Liver (tissue), 9 donors: ENCODE measurements around the gene DGKQ. TPM values are rescaled to one million over a fixed set of nuclear protein-coding genes. Genes with fewer than 3 reads are reported as not detected.

Source experiments
- DNase-seq: peaks from one replicate; pipeline ENCODE4 v3.0.0-alpha.2; 2017; ENCODE audit warnings: low spot score
- H3K27ac ChIP-seq, 2 donors: one replicate each; pipeline ENCODE4 v1.7.0; 2013; ENCODE audit warnings: inconsistent platforms in 2 of 2, low read length in 2 of 2, control low read depth in 1 of 2, low read depth in 1 of 2, mild to moderate bottlenecking in 1 of 2
- H3K27me3 ChIP-seq, 4 donors: one replicate each; pipeline versions ENCODE4 v1.6.1 to v1.7.0; 2013; ENCODE audit warnings: low read length in 3 of 4, inconsistent platforms in 1 of 4, mild to moderate bottlenecking in 1 of 4, moderate library complexity in 1 of 4; ENCODE audit not compliant: control insufficient read depth in 4 of 4, insufficient read depth in 4 of 4
- H3K36me3 ChIP-seq, 4 donors: one replicate each; pipeline versions ENCODE4 v1.6.1 to v1.7.0; 2013; ENCODE audit warnings: low read length in 3 of 4, mild to moderate bottlenecking in 3 of 4, low read depth in 1 of 4, moderate library complexity in 1 of 4; ENCODE audit not compliant: control insufficient read depth in 4 of 4, insufficient read depth in 3 of 4
- H3K4me1 ChIP-seq, 4 donors: one replicate each; pipeline versions ENCODE4 v1.6.1 to v1.7.0; 2013; ENCODE audit warnings: low read length in 3 of 4, mild to moderate bottlenecking in 3 of 4, moderate library complexity in 1 of 4; ENCODE audit not compliant: control insufficient read depth in 4 of 4, insufficient read depth in 4 of 4
- H3K4me3 ChIP-seq, 3 donors: one replicate each; pipeline versions ENCODE4 v1.6.1 to v1.7.0; 2013; ENCODE audit warnings: low read length in 3 of 3, control low read depth in 1 of 3, low read depth in 1 of 3, mild to moderate bottlenecking in 1 of 3
- H3K9ac ChIP-seq, 2 donors: one replicate each; pipeline ENCODE4 v1.7.0; 2013; ENCODE audit warnings: low read length in 2 of 2, mild to moderate bottlenecking in 2 of 2, moderate library complexity in 2 of 2, control low read depth in 1 of 2, low read depth in 1 of 2
- H3K9me3 ChIP-seq, 4 donors: one replicate each; pipeline versions ENCODE4 v1.6.1 to v1.7.0; 2013; ENCODE audit warnings: low read length in 3 of 4; ENCODE audit not compliant: control insufficient read depth in 4 of 4
- ATF3 ChIP-seq: IDR thresholded peaks from 2 replicates; pipeline ENCODE4 v1.6.1; 2016; ENCODE audit warnings: antibody characterized with exemption
- CTCF ChIP-seq: fragments of 150-350 bp; IDR thresholded peaks from 2 replicates; pipeline ENCODE4 v1.5.1; 2017; ENCODE audit warnings: improper control_type of control experiment, low read depth, low read length; ENCODE audit not compliant: missing input control
- EGR1 ChIP-seq, 2 donors: IDR thresholded peaks; 2 replicates each; pipeline ENCODE4 v1.6.1; 2016 to 2018; ENCODE audit warnings: antibody characterized with exemption in 2 of 2, low read depth in 2 of 2
- FOXA1 ChIP-seq: IDR thresholded peaks from 2 replicates; pipeline ENCODE4 v1.6.1; 2016; ENCODE audit warnings: antibody characterized with exemption
- FOXA2 ChIP-seq: IDR thresholded peaks from 2 replicates; pipeline ENCODE4 v1.6.1; 2016; ENCODE audit warnings: antibody characterized with exemption
- GABPA ChIP-seq, 2 donors: IDR thresholded peaks in 1 of 2; conservative IDR thresholded peaks in 1 of 2; 2 replicates each; pipeline ENCODE4 v1.6.1; 2016; ENCODE audit warnings: antibody characterized with exemption in 2 of 2, mild to moderate bottlenecking in 1 of 2, moderate library complexity in 1 of 2
- HNF4A ChIP-seq, 2 donors: conservative IDR thresholded peaks; 2 replicates each; pipeline ENCODE4 v1.6.1; 2016; ENCODE audit warnings: antibody characterized with exemption in 2 of 2, mild to moderate bottlenecking in 2 of 2
- HNF4G ChIP-seq: IDR thresholded peaks from 2 replicates; pipeline ENCODE4 v1.6.1; 2016; ENCODE audit warnings: antibody characterized with exemption
- MAX ChIP-seq: IDR thresholded peaks from 2 replicates; pipeline ENCODE4 v1.6.1; 2016; ENCODE audit warnings: antibody characterized with exemption
- RAD21 ChIP-seq, 2 donors: IDR thresholded peaks; 2 replicates each; pipeline ENCODE4 v1.6.1; 2016; ENCODE audit warnings: antibody characterized with exemption in 2 of 2, mild to moderate bottlenecking in 2 of 2
- REST ChIP-seq: IDR thresholded peaks from 2 replicates; pipeline ENCODE4 v1.6.1; 2016; ENCODE audit warnings: antibody characterized with exemption, mild to moderate bottlenecking
- RXRA ChIP-seq, 2 donors: IDR thresholded peaks; 2 replicates each; pipeline ENCODE4 v1.6.1; 2017 to 2018; ENCODE audit warnings: antibody characterized with exemption in 2 of 2, mild to moderate bottlenecking in 1 of 2
- SP1 ChIP-seq: IDR thresholded peaks from 2 replicates; pipeline ENCODE4 v1.6.1; 2018; ENCODE audit warnings: antibody characterized with exemption, mild to moderate bottlenecking
- TAF1 ChIP-seq: conservative IDR thresholded peaks from 2 replicates; pipeline ENCODE4 v1.6.1; 2016; ENCODE audit warnings: antibody characterized with exemption, mild to moderate bottlenecking
- YY1 ChIP-seq: IDR thresholded peaks from 2 replicates; pipeline ENCODE4 v1.6.1; 2016; ENCODE audit warnings: antibody characterized with exemption, mild to moderate bottlenecking
- ZBTB33 ChIP-seq: IDR thresholded peaks from 2 replicates; pipeline ENCODE4 v1.6.1; 2016; ENCODE audit warnings: antibody characterized with exemption
- WGBS: extraction: QIAGEN DNeasy Blood & Tissue Kit; methylation state at CpG from one replicate; pipeline ENCODE4 v1.1.7; 2013; 5-methylcytosine and 5-hydroxymethylcytosine counted together
- polyA plus RNA-seq, 2 donors: library from polyadenylated mRNA; stranded (reverse) in 1 of 2; unstranded in 1 of 2; fragments of 200-250 nt in 1 of 2; fragments of >200 nt in 1 of 2; fragmentation: Nextera tagmentation in 1 of 2; extraction: Ambion mirVana in 1 of 2; gene quantifications; one replicate each; pipeline versions ENCODE4 v1.2.1 to v1.2.3, GENCODE V29; 2013 to 2015
- total RNA-seq, 2 donors: library from RNA; depleted of rRNA; stranded (reverse); fragments of >200 nt; gene quantifications; one replicate each; pipeline ENCODE4 v1.2.3, GENCODE V29; 2014
- donor health status: healthy.
- donor health status: healthy.
- donor health status: healthy.
- donor health status: healthy.
- donor health status: healthy.

Gene DGKQ
- total and polyA plus RNA-seq, 4 donors: 1.5 to 8.8 (median 3.6) TPM

GRCh38 chr4:967113-968104, 6.0 kb downstream of the DGKQ start:
- DNase-seq: no peak
- H3K4me3 ChIP-seq: no peak overlapping the region
- no peak for TF ChIP-seq TAF1
- TF ChIP-seq FOXA2: no peak
- TF ChIP-seq SP1: no peak
- TF ChIP-seq HNF4A (conservative IDR thresholded peaks at IDR 0.05): no peak
- TF ChIP-seq ATF3: no peak
- TF ChIP-seq HNF4G: no peak
- no peak for TF ChIP-seq MAX
- TF ChIP-seq RAD21 (IDR thresholded peaks at IDR 0.05): no peak
- TF ChIP-seq YY1: no peak
- TF ChIP-seq GABPA (IDR thresholded peaks at IDR 0.05 in 1 of 2, conservative IDR thresholded peaks at IDR 0.05 in 1 of 2): no peak
- TF ChIP-seq CTCF: no peak
- TF ChIP-seq EGR1 (IDR thresholded peaks at IDR 0.05; ENCODE audit: low read depth in 2 of 2): no peak
- no peak for TF ChIP-seq ZBTB33
- no peak for TF ChIP-seq RXRA (IDR thresholded peaks at IDR 0.05)
- no peak for TF ChIP-seq FOXA1
- TF ChIP-seq REST: no peak

More at GRCh38 chr4:967113-968104, 6.0 kb downstream of the DGKQ start:
- peaks cover 0 to 15% (median 2%) of the 10 kb centered on the region in 4 donors for H3K36me3 ChIP-seq
- H3K9ac ChIP-seq: no peak overlapping the region
- no peaks in the 10 kb centered on the region for H3K27me3 ChIP-seq
- H3K27ac ChIP-seq: no peak overlapping the region
- 74% methylated on average over 76 of the region's 76 CpGs for WGBS
- H3K4me1 ChIP-seq: peaks cover 7 to 13% (median 9%) of the 10 kb centered on the region in 4 donors
- H3K9me3 ChIP-seq: no peaks in the 10 kb centered on the region
